HG02610 (cell line): ENCODE results near the gene SPDEF.

Experiments
- ATAC-seq: cut with Tn5 transposase; IDR thresholded peaks from one replicate; pipeline ENCODE4 v1.9.1; 2021; ENCODE audit warnings: mild to moderate bottlenecking, moderate library complexity; ENCODE audit not compliant: unreplicated experiment

Gene SPDEF

GRCh38 chr6:34556031-34556471, at the start of gene SPDEF:
Gene SPDEF (minus strand): TSS chr6:34556329. CDS start chr6:34544455, 11,874 bp downstream.
- no peak for ATAC-seq

GRCh38 chr6:34603707-34604106, 47.6 kb upstream of the SPDEF start:
- no peak for ATAC-seq

- no peak for ATAC-seq
Observed at GRCh38 chr6:34602318-34603111, 46.4 kb upstream of the SPDEF start.

- ATAC-seq = no peak
Observed at GRCh38 chr6:34601706-34602105, 45.6 kb upstream of the SPDEF start.

- ATAC-seq = no peak
Observed at GRCh38 chr6:34600796-34601195, 44.7 kb upstream of the SPDEF start.

- ATAC-seq = no peak
Observed at GRCh38 chr6:34600101-34600500, 44.0 kb upstream of the SPDEF start.

- no peak for ATAC-seq
Observed at GRCh38 chr6:34598712-34599111, 42.6 kb upstream of the SPDEF start.

- ATAC-seq = no peak
Observed at GRCh38 chr6:34597605-34598353, 41.6 kb upstream of the SPDEF start.

- no peak for ATAC-seq
Observed at GRCh38 chr6:34596798-34597197, 40.7 kb upstream of the SPDEF start.

- ATAC-seq = no peak
Observed at GRCh38 chr6:34595332-34596184, 39.4 kb upstream of the SPDEF start.

- ATAC-seq = no peak
Observed at GRCh38 chr6:34593701-34594100, 37.6 kb upstream of the SPDEF start.

- no peak for ATAC-seq
Observed at GRCh38 chr6:34592208-34592952, 36.3 kb upstream of the SPDEF start.

GRCh38 chr6:34589691-34590090, 33.6 kb upstream of the SPDEF start:
- no peak for ATAC-seq

- ATAC-seq = no peak
Observed at GRCh38 chr6:34589140-34589539, 33.0 kb upstream of the SPDEF start.

GRCh38 chr6:34587851-34588250, 31.7 kb upstream of the SPDEF start:
- ATAC-seq = no peak

- no peak for ATAC-seq
Observed at GRCh38 chr6:34587325-34587724, 31.2 kb upstream of the SPDEF start.

- ATAC-seq = no peak
Observed at GRCh38 chr6:34586327-34587040, 30.4 kb upstream of the SPDEF start.

- ATAC-seq = no peak
Observed at GRCh38 chr6:34585512-34586061, 29.5 kb upstream of the SPDEF start.

- no peak for ATAC-seq
Observed at GRCh38 chr6:34585108-34585507, 29.0 kb upstream of the SPDEF start.

- no peak for ATAC-seq
Observed at GRCh38 chr6:34584694-34585093, 28.6 kb upstream of the SPDEF start.
